ENCODE results near the gene MSANTD4.
"Not testable (repeated sequence)": the region's sequence is repeated elsewhere in the genome, so short reads cannot be mapped to it uniquely, and the experiment has no call there.

The MSANTD4 gene

DNA sequence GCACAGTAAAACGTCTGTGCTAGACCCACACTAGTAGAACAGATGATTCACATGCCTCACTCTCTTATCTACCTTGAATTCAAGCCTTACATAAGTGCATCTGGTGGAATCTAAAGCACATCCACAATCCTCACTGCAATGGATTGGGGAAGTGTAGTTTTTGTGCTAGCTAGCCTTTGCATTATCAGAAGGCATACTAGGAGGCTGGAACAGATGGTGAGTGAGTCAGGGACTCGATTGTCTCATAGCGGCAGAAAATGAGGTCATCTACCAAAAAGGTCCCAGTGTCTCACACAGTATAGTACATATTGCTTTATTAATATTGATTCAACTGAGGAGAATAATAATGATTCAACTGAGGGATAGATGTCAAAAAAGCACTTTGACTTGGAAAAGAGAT, 9.3 kb downstream of the MSANTD4 start:
- no peak for DNase-seq

DNA sequence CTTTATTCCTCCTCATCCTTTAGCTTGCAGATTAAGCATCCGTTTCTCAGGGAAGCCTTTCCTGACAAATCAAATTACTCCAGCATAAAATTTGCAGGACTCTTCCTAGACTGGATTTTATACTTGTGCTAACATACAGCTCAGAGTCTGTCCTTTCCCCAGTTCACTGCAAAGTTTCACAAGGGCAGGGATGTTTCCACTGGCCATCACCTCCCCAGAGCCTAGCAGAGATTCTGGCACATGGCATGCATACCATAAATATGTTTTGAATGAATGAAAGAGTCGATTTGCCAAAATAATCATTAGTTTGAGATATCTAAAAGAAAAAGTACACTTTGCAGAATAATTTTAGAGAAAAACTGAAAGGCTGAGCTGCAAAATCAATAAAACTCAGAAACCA, 10.6 kb downstream of the MSANTD4 start:
- DNase-seq = no peak

DNA sequence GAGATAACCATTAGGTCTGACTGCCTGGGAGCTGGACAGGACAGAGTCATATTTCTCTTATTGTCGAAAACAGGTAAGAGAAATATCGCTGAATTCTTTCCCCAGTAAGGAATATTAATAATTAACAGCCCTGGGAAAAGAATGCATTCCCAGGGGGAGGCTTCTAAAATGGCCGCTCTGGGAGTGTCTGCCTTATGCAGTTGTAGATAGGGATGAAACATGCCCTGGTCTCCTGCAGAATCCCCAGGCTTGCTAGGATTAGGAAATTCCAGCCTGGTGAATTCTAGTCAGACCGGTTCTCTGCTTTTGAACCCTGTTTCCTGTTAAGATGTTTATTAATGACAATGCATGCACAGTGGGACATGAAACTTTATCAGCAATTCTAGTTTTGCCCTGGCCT, 18.9 kb downstream of the MSANTD4 start:
- DNase-seq = not testable (repeated sequence)

DNA sequence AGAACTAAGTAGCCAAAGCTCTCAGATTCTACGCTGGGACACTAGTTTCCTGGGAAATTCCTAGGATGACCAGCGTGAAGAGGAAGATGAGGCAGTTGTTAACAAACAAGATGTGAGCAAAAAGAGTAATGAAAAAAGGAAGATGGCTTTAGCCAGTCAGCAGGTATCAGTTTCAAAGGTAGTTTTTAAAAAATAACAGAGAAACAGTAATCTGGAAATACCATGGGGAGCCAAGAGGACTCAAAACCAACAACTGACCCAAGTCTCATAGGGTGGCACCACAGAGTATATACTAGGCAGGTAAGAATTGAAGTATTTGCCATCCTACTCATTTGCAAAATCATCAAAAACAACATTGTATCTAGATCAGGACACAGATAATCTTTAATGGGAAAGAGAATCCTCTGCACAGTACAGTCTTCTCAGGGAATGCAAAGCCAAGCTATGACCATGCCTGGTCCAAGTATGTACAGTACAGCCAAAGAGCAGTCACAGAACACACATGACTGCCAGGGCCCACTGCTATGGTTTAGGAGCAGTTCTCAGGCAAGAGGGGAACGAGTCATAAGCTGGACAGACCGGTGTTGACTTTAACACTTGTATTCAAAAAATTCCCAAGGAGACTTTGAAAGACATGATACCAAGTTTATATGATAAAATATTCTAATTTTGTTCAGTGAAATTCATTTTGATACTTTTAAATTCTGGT, 20.6 kb downstream of the MSANTD4 start:
- DNase-seq = no peak

DNA sequence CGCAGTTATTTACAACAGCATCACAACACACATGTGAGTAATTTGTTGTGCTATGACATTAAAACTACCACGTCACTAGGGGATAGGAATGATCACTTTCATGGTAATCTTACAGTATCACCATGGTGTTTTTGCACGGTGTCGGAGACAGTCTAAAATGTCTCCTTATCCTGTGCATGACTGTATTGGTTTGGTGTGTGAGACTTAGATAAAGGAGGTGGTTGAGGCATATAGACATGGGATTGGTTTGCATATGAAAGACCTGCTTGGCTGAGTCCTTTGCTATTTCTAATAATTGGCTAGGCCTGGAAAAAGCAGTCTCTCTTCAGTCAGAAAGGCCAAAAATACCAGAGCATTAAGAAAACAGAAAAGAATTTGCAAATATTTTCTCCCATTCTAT, 30.2 kb downstream of the MSANTD4 start:
- DNase-seq = no peak

DNA sequence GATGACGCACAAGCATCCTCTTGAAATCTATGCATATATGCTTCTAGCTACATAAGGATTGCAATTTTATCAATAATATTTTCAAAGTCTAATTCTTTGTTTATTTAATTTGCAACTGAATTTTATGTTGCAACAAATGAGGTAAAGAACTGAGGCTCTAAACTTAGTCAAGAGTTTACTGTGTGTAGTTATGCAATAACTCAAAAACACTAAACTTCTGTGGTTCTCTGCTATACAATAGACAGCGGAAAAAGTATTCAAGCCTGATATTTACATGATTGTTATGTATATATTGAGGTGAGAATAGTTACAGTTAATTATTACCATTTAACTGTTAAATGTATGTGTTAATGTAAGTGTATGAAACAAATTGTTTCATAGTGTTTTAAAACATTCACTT, 32.9 kb downstream of the MSANTD4 start:
- no peak for DNase-seq

DNA sequence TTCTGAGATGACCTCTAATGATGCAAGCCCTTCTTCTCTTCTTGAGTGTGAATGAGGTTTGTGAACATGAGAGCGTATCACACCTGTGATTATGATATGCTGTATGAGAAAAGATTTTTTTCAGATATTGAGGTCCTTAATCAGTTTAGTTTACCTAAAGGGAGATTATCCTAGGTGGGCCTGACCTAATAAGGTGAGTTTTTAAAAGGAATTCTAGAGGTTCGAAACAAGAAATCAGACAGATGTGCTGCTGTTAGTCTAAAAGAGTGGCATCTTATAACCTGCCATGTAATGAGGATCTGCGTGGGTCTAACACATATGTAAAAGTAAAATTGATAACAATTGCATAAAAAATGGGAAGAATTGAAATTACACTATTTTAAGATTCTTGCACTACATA, 33.8 kb downstream of the MSANTD4 start:
- no peak for DNase-seq

DNA sequence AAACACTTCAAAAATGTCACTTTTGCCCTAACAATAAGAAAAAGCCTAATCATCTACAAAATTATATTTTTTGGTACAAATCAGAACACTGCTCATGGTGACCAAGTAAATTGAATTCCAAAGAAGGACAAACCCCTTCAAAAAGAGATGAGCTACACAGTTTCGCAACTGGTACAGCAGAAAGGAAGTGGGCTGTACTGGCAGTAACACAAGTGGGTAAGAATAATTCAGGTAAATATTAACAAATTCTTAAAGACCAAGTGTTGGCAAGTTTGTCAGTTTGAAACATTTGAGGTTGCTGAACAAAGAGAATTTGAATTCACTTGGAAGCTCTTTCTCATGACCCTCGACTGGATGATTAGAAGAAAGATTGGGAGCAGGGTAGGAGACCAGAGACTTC, 35.5 kb downstream of the MSANTD4 start:
- DNase-seq = no peak

DNA sequence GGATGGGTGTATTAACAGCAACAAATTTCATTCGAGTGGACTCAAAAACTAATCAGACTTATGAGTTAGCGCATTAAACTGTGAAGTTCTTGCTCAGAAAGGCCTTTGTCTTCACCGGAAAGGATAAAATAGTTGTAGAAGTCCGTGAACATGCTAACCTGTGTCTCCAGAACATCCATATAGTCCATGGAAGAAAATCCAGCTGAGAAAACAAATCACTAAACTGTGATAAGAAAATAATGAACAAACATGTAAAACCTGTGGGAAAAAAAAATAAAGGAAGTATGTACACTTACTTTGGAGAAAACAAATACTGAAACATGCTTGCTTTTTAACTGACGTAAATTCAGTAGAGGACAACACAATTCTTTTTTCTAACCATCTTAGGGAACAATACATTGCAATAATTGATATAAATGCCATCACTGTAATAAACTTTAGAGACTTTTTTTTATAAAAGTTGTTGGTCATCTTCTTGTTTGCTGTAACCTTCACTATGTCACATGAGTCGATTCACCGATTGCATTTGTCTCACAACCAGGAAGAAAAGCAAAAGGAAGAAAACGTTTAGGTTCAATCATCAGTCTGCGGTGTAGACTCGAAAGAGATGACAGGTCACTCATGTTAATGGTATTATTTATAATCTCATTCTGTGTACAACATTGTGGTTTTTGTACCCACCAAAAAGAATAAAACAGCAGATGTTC, 41.9 kb downstream of the MSANTD4 start:
- no peak for DNase-seq

DNA sequence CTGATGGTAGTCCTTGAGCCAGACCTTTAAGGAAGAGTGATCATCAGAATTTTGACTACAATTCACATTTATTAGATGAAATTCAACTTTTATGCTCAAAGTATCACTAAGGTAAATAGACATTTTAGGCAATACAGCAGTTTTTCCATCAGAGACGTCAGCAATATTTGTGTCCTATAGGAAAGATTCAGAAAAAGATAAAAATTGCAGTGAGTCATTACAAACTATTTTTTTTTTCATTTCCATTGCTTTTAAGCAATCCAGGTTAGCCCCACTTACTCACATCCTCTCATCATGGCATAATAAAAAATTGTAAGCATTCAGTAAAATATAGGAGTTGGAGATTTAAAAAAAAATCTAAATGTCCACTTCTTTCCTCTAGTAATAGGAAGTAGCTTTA, 46.9 kb downstream of the MSANTD4 start:
- no peak for DNase-seq

DNA sequence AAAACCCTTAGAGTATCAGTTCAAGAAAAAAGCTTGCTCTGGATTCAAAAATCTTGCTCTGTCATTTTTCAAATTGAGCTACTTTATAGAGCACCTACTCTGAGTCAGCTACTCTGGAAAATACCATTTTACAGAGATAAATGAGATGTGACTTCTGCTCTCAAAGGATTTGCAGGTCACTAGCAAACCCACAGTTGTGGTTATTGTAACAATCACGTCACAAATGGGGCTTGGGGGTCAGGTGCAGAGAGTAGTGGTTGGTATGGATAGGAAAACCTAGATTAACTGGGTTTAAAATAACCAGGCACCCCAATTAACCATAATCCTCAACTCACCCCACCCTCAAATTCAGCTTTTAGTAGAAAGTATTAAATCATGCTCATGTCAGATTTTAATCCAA, 52.3 kb downstream of the MSANTD4 start:
- no peak for DNase-seq

DNA sequence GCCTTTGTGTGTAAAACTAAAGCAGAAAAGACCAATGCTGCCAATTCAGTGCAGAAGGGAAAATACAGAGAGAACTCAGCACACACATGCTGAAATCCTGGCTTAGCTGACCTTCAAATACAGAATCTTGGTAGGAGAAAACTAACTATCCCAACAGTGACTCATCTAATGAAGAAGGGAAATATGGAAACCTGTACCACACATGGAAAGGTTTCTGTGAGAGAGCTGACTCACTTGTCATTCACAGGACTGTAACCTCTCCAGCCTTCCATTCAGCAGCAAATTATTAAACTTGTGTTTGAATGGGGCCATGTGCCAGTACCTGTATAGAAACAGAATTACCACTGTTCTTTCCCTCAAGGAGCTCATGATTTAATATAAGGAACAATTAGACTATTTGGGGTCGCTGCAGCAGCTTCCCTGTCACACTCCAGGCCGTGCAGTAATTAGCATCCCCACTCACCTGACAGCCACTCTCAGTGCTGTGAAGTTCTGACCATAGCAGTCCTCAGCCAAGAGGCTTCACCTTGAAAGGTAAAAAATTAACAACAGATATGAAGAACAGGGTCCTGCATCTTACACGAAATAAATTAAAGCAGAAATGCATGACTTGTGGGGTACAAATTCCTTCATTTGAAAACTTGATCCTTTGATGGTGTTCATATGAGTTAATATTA, 53.9 kb downstream of the MSANTD4 start:
- no peak for DNase-seq

DNA sequence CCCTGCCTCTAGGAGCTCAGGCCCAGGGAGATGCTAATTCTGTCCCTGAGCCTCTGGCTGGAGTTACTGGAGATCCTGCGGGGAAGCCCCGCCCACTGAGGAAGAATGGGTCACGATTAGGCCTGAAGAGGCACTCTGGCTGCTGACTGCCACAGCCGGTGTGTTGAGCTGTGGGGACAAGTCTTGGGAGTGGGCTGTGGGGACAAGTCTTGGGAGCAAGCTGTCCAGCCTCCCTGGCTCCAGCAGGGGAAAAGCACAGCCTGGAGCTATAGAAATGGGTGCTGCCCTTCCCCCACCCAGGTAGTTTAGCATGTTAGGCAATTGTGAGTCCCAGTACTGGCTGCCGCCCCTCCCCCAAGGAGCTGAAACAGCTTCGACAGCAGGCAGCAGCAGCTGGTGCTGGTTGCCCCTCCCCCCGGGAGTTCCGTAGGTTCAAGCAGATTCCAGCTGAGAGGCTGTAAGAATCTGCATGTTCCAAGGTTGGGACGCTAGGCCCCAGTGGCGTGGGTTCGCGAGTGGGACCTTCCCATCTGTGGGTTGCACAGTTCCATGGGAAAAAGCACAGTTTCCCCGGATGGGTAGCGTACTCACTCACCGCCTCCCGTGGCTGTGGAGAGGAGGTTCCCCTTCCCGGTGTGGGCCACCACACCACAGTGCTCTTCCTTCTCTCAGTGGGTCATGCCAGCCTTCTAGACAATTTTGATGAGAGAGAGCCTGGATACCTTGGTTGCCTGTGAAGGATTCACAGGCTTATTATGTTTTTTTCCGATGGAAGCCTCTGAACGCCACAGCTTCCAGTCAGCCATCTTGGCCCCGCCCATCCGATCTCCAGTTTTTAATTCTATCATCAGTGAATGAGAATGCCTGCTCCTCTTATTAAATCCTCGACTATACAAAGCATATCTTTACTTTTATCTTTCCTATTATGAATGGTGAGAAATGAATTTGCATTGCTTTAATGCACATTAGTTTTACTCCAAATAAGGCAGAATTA, 61.5 kb downstream of the MSANTD4 start:
- no peak for DNase-seq
